Measurements from ENCODE around the gene TCF4. TPM values are rescaled to one million over a fixed set of nuclear protein-coding genes. Genes with fewer than 3 reads are reported as not detected.

Gene TCF4
- total and polyA plus RNA-seq, 2 donors (not counting 3 experiments of a cell fraction or from before 2014, with no cell fraction given), result 183 to 390 TPM

DNA sequence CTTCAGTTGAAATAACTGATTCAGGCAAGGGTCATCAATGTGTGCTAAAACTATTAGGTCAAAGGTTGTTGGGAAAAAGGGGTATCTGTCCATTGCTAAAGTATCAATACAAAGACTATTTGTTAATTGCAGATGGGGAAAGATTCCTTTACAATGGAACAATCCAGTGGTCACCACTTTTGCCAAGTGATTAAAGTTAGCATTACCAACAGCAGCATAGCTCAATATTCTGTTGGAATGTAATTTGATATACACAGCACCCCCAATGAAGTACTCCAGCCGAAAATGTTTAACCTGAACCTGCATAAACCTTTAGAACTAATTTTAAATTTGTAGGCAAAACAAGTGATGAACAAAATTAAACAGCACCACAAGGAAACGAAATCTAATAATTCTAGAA lies 191.0 kb downstream of the TCF4 start:
- Histone ChIP-seq H3K27me3 (ENCODE audit: control insufficient read depth in 2 of 2, insufficient read depth in 2 of 2, low read length in 2 of 2) (no peaks in the 10 kb centered on the region), H2AFZ (ENCODE audit: low read depth, low read length) (no peak overlapping the region), H3K4me1 (ENCODE audit: control insufficient read depth, extremely low read depth, insufficient read depth, low read length) (peaks cover 38% of the 10 kb centered on the region), H3K9me3 (replicated peaks; ENCODE audit: control insufficient read depth, insufficient read depth, low read length) (no peaks in the 10 kb centered on the region), H4K20me1 (replicated peaks; ENCODE audit: control insufficient read depth, extremely low read depth, insufficient read depth, low read length) (no peaks in the 10 kb centered on the region), H3K79me2 (ENCODE audit: control insufficient read depth, insufficient read depth, low read length) (peaks cover 92% of the 10 kb centered on the region), H3K4me3 (replicated peaks in 1 of 3; ENCODE audit: insufficient read depth in 1 of 3, low read depth in 1 of 3, low read length in 3 of 3) (peak overlapping the region in 1 of 3 experiments; percentile 22), H3K36me3 (ENCODE audit: control insufficient read depth in 2 of 2, extremely low read depth in 1 of 2, insufficient read depth in 2 of 2, low read length in 2 of 2) (no peaks in the 10 kb centered on the region), H3K9ac (replicated peaks; ENCODE audit: extremely low read depth, insufficient read depth, low read length) (no peak overlapping the region), H3K27ac (ENCODE audit: insufficient read depth, low read depth, low read length) (no peak overlapping the region), H3K9me1 (replicated peaks; ENCODE audit: control insufficient read depth, extremely low read depth, insufficient read depth, low read length) (no peaks in the 10 kb centered on the region), H3K4me2 (ENCODE audit: insufficient read depth, low read length) (peak overlapping the region; percentile 92)
- intact Hi-C loops (cut with micrococcal nuclease), result no loop called here
- dilution Hi-C loops (cut with MboI; ENCODE audit: extremely low pct_ligation_motif_present, low sequenced_read_pairs), result no loop called here
- BruUV-seq (replicated peaks), result no TSS peak
- ChIA-PET CTCF (interaction anchor here (0.7 to 2.4 kb wide), 6 partner anchors 9 to 387 kb away, joined by 3 to 15 read pairs (median 4); no protein-coding TSS in a partner anchor), POLR2A (no interaction called here)
- FAIRE-seq (no peak), DNase-seq (ENCODE audit: low read depth, low spot score) (no peak)
- TF ChIP-seq, protein P1, sequence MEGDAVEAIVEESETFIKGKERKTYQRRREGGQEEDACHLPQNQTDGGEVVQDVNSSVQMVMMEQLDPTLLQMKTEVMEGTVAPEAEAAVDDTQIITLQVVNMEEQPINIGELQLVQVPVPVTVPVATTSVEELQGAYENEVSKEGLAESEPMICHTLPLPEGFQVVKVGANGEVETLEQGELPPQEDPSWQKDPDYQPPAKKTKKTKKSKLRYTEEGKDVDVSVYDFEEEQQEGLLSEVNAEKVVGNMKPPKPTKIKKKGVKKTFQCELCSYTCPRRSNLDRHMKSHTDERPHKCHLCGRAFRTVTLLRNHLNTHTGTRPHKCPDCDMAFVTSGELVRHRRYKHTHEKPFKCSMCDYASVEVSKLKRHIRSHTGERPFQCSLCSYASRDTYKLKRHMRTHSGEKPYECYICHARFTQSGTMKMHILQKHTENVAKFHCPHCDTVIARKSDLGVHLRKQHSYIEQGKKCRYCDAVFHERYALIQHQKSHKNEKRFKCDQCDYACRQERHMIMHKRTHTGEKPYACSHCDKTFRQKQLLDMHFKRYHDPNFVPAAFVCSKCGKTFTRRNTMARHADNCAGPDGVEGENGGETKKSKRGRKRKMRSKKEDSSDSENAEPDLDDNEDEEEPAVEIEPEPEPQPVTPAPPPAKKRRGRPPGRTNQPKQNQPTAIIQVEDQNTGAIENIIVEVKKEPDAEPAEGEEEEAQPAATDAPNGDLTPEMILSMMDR (IDR thresholded peaks at IDR 0.05; ENCODE audit: extremely low read depth in 1 of 2, insufficient read depth in 1 of 2, low read depth in 1 of 2, low read length in 2 of 2), result no peak
- TF ChIP-seq FOS (IDR thresholded peaks at IDR 0.05; ENCODE audit: borderline replicate concordance, insufficient read depth, low read length) (no peak), POLR2A (IDR thresholded peaks at IDR 0.05; ENCODE audit: low read depth, low read length) (no peak), JUN (IDR thresholded peaks at IDR 0.05; ENCODE audit: borderline replicate concordance, insufficient read depth, insufficient read length, low read depth) (no peak), GATA2 (IDR thresholded peaks at IDR 0.05; ENCODE audit: insufficient read depth, insufficient read length, low read depth, low read length) (no peak), MAX (IDR thresholded peaks at IDR 0.05; ENCODE audit: insufficient read depth, insufficient read length) (no peak), POLR2AphosphoS5 (IDR thresholded peaks at IDR 0.05; ENCODE audit: insufficient read depth, low read depth, low read length) (no peak), MYC (IDR thresholded peaks at IDR 0.05; ENCODE audit: low read depth, low read length) (no peak), EZH2 (IDR thresholded peaks at IDR 0.05; ENCODE audit: borderline replicate concordance, low read depth, low read length, severe bottlenecking) (no peak)
